ENCODE data around the gene FAM9B. TPM values are rescaled to one million over a fixed set of nuclear protein-coding genes. Genes with fewer than 3 reads are reported as not detected.

Gene FAM9B
- total and polyA plus RNA-seq, 2 donors (not counting 1 experiment from before 2014, with no cell fraction given): not detected

DNA sequence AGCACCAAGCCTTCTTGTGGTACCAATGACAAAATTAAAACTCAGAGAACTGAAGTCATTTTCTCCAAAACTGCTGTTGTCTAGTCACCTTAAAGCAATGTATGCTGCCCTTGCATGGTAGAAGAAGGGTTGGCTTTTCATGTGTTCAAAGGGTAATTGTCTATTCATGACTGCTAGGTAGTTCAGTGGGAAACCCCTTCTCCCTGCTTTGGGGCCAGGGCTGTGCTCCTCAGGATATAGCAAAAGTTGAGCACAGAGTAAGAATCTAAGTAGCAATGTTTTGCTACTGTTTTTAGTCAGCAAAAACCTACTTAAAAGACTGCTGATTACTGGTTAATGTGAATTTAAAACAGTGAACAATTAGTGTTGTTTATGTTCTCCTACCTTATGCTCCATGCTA, 30.8 kb upstream of the FAM9B start:
- Histone ChIP-seq H4K20me1 (ENCODE audit: control insufficient read depth, extremely low read depth, insufficient read depth, low read length) (no peaks in the 10 kb centered on the region), H3K9ac (ENCODE audit: insufficient read depth, low read length) (no peak overlapping the region), H3K27ac (ENCODE audit: insufficient read depth, low read length) (no peak overlapping the region), H3K9me3 (ENCODE audit: control insufficient read depth, insufficient read depth, low read depth, low read length) (no peaks in the 10 kb centered on the region), H2AFZ (ENCODE audit: low read length) (no peak overlapping the region), H3K4me3 (replicated peaks in 1 of 4; ENCODE audit: control extremely low read depth in 1 of 4, insufficient read depth in 1 of 4, low read depth in 3 of 4, low read length in 4 of 4) (no peak overlapping the region), H3K27me3 (ENCODE audit: control insufficient read depth, insufficient read depth, low read length) (no peaks in the 10 kb centered on the region), H3K79me2 (ENCODE audit: control insufficient read depth, insufficient read depth, low read length) (no peaks in the 10 kb centered on the region), H3K4me2 (ENCODE audit: extremely low read depth, insufficient read depth, low read length) (no peak overlapping the region), H3K4me1 (ENCODE audit: control insufficient read depth, extremely low read depth, insufficient read depth, low read length) (no peaks in the 10 kb centered on the region), H3K36me3 (ENCODE audit: control insufficient read depth, insufficient read depth, low read length) (no peaks in the 10 kb centered on the region)
- TF ChIP-seq, protein P1, sequence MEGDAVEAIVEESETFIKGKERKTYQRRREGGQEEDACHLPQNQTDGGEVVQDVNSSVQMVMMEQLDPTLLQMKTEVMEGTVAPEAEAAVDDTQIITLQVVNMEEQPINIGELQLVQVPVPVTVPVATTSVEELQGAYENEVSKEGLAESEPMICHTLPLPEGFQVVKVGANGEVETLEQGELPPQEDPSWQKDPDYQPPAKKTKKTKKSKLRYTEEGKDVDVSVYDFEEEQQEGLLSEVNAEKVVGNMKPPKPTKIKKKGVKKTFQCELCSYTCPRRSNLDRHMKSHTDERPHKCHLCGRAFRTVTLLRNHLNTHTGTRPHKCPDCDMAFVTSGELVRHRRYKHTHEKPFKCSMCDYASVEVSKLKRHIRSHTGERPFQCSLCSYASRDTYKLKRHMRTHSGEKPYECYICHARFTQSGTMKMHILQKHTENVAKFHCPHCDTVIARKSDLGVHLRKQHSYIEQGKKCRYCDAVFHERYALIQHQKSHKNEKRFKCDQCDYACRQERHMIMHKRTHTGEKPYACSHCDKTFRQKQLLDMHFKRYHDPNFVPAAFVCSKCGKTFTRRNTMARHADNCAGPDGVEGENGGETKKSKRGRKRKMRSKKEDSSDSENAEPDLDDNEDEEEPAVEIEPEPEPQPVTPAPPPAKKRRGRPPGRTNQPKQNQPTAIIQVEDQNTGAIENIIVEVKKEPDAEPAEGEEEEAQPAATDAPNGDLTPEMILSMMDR (conservative IDR thresholded peaks at IDR 0.05 in 1 of 2, IDR thresholded peaks at IDR 0.05 in 1 of 2; ENCODE audit: low read depth in 1 of 2, low read length in 2 of 2): no peak
- TF ChIP-seq EZH2 (IDR thresholded peaks at IDR 0.05; ENCODE audit: low read length, missing control alignments): no peak
- no peak for DNase-seq (ENCODE audit: low read depth in 2 of 2)

DNA sequence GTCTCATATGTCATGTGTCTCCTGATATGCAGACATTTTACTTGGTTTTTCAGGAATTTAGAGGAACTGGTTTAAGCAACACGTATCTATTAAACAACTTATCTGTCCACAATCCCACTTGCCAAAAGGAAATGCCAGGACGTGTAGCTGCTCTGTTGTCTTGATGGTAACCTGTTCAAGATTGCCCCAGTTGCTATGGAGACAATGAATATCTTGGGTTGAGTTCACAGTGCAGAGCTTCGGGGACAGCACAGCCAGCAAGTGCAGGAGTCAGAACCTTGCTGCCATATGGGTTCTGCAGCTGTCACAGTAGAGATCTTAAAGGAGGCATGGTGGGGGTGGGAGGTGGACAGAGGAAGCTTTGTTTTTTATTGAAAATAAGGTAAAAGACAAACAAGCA, 28.7 kb upstream of the FAM9B start:
- Histone ChIP-seq H3K27ac (ENCODE audit: insufficient read depth, low read length) (no peak overlapping the region), H3K79me2 (ENCODE audit: control insufficient read depth, insufficient read depth, low read length) (no peaks in the 10 kb centered on the region), H4K20me1 (ENCODE audit: control insufficient read depth, extremely low read depth, insufficient read depth, low read length) (no peaks in the 10 kb centered on the region), H3K27me3 (ENCODE audit: control insufficient read depth, insufficient read depth, low read length) (no peaks in the 10 kb centered on the region), H3K4me1 (ENCODE audit: control insufficient read depth, extremely low read depth, insufficient read depth, low read length) (no peaks in the 10 kb centered on the region), H3K36me3 (ENCODE audit: control insufficient read depth, insufficient read depth, low read length) (no peaks in the 10 kb centered on the region), H3K9me3 (ENCODE audit: control insufficient read depth, insufficient read depth, low read depth, low read length) (no peaks in the 10 kb centered on the region), H3K4me3 (replicated peaks in 1 of 4; ENCODE audit: control extremely low read depth in 1 of 4, insufficient read depth in 1 of 4, low read depth in 3 of 4, low read length in 4 of 4) (no peak overlapping the region), H2AFZ (ENCODE audit: low read length) (no peak overlapping the region), H3K9ac (ENCODE audit: insufficient read depth, low read length) (no peak overlapping the region), H3K4me2 (ENCODE audit: extremely low read depth, insufficient read depth, low read length) (no peak overlapping the region)
- TF ChIP-seq, protein P1 (conservative IDR thresholded peaks at IDR 0.05 in 1 of 2, IDR thresholded peaks at IDR 0.05 in 1 of 2; ENCODE audit: low read depth in 1 of 2, low read length in 2 of 2): no peak
- TF ChIP-seq EZH2 (IDR thresholded peaks at IDR 0.05; ENCODE audit: low read length, missing control alignments): no peak
- DNase-seq (ENCODE audit: low read depth in 2 of 2): no peak

DNA sequence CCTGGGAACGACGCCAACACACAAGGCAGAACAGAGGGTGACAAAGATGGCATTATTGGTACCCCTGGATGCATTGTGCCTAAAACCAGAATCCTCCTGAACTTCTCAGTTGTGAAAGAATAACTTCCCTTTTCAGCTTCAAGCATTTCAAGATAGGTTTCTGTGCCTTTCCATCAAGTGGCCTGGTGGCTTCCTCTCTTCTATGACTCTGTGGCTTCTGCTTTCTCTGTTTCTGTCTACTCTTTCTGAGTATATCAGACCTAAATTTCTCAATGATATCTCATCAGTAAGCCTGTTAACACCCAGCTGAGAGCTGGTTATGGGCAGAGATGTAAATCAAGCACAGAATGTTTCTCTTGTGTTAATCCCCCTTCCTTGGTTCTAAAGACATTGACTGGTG, 21.4 kb upstream of the FAM9B start:
- H3K9me3 ChIP-seq (ENCODE audit: control insufficient read depth, insufficient read depth, low read depth, low read length): no peaks in the 10 kb centered on the region
- no peak for DNase-seq (ENCODE audit: low read depth in 2 of 2)
- no peak overlapping the region for H2AFZ ChIP-seq (ENCODE audit: low read length)
- no peak overlapping the region for H3K27ac ChIP-seq (ENCODE audit: insufficient read depth, low read length)
- no peak for TF ChIP-seq EZH2 (IDR thresholded peaks at IDR 0.05; ENCODE audit: low read length, missing control alignments)
- TF ChIP-seq, protein P1 (conservative IDR thresholded peaks at IDR 0.05 in 1 of 2, IDR thresholded peaks at IDR 0.05 in 1 of 2; ENCODE audit: low read depth in 1 of 2, low read length in 2 of 2): no peak
- H3K27me3 ChIP-seq (ENCODE audit: control insufficient read depth, insufficient read depth, low read length): no peaks in the 10 kb centered on the region
- H3K36me3 ChIP-seq (ENCODE audit: control insufficient read depth, insufficient read depth, low read length): no peaks in the 10 kb centered on the region
- H3K79me2 ChIP-seq (ENCODE audit: control insufficient read depth, insufficient read depth, low read length): no peaks in the 10 kb centered on the region
- no peak overlapping the region for H3K4me3 ChIP-seq (replicated peaks in 1 of 4; ENCODE audit: control extremely low read depth in 1 of 4, insufficient read depth in 1 of 4, low read depth in 3 of 4, low read length in 4 of 4)
- H3K4me1 ChIP-seq (ENCODE audit: control insufficient read depth, extremely low read depth, insufficient read depth, low read length): no peaks in the 10 kb centered on the region
- H3K4me2 ChIP-seq (ENCODE audit: extremely low read depth, insufficient read depth, low read length): no peak overlapping the region
- no peak overlapping the region for H3K9ac ChIP-seq (ENCODE audit: insufficient read depth, low read length)
- no peaks in the 10 kb centered on the region for H4K20me1 ChIP-seq (ENCODE audit: control insufficient read depth, extremely low read depth, insufficient read depth, low read length)

Data from fibroblast of lung (primary cell).